GM20000 (cell line): ENCODE measurements around the gene TIGD7.

Source experiments
- DNase-seq: peaks from one replicate; pipeline ENCODE4 v3.0.0; 2012; ENCODE audit warnings: low spot score
- TF ChIP-seq, protein P1 (sequence below): IDR thresholded peaks from 2 replicates; pipeline ENCODE4 v1.5.1; 2012; ENCODE audit warnings: mild to moderate bottlenecking, control low read depth; ENCODE audit errors: extremely low read depth, missing control alignments

Gene TIGD7

DNA sequence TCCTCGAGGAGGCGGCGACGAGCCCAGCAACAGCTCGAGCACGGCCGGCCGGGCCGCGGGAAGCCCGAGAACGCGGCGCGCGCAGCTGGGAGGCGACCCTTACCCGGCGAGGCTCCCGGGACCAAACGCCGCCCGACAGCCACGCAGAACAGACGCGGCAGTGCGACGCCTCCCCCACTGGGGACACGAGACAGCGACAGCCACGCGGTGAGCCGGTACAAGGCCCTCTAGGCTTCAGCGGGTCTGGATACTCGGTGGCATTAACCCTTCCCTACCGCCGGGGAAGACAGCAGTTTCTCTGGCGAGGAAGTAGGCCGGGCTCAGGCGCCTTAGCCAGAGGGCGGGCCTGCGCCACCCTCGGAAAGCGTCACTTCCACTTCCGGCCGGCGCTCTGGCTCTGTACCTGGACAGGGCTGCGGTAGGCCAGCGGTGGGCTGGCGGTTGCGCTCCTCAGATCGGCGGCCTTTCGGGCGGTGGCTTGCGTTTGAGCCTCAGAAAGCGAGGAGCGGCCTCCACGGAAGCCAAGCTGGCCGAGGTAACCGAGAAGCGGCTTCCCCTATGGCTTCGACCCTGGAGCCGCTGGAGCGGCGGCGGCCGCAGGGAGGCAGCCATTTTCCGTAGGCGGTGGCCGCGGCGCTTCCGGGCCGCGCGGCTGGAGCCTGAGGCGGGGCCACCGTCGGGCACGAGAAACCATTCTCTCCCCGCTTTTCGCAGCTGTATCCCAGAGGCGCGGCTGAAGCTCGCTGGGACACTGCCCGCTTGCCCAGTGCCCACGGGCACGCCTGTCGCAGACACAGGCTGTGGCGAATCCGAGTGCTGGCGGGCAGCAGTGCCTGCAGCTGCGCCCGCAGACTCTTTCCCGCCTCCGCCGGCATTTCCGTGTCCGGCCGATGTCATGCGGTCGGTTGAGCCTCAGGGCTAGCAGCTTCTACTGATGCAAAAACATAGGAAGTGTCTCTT is at the start of gene TIGD7, which contains the start of gene ZNF75A:
Gene TIGD7, minus strand, starts transcription at position 322 of the 960 bp plus-strand sequence. CDS start 4,816 bp downstream, outside the sequence.
Gene ZNF75A, plus strand, starts transcription at position 389 of the 960 bp plus-strand sequence. CDS start 2,932 bp downstream, outside the sequence.
- DNase-seq: peak; percentile 94
- TF ChIP-seq, protein P1, sequence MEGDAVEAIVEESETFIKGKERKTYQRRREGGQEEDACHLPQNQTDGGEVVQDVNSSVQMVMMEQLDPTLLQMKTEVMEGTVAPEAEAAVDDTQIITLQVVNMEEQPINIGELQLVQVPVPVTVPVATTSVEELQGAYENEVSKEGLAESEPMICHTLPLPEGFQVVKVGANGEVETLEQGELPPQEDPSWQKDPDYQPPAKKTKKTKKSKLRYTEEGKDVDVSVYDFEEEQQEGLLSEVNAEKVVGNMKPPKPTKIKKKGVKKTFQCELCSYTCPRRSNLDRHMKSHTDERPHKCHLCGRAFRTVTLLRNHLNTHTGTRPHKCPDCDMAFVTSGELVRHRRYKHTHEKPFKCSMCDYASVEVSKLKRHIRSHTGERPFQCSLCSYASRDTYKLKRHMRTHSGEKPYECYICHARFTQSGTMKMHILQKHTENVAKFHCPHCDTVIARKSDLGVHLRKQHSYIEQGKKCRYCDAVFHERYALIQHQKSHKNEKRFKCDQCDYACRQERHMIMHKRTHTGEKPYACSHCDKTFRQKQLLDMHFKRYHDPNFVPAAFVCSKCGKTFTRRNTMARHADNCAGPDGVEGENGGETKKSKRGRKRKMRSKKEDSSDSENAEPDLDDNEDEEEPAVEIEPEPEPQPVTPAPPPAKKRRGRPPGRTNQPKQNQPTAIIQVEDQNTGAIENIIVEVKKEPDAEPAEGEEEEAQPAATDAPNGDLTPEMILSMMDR: no peak

DNA sequence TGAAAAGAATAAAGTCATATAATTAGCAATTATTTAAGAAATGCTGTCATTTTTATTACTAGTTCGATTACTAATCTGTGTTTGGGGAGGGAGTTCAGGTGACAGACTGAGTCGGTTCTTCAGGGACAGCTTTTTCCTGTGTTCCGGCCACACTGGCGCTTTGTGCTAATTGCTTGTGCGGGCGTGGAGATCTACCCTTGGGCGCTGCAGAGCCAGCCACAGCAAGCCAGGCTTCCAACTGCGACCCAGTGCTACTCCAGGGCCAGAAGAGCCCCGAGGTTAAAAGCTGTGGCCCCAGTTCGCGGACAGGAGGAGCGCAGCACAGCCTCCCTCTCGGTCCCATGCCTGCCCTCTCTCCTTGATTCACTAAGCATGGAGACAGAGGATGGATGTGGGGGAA is 43.9 kb upstream of the TIGD7 start:
- TF ChIP-seq, protein P1: no peak
- DNase-seq: no peak

DNA sequence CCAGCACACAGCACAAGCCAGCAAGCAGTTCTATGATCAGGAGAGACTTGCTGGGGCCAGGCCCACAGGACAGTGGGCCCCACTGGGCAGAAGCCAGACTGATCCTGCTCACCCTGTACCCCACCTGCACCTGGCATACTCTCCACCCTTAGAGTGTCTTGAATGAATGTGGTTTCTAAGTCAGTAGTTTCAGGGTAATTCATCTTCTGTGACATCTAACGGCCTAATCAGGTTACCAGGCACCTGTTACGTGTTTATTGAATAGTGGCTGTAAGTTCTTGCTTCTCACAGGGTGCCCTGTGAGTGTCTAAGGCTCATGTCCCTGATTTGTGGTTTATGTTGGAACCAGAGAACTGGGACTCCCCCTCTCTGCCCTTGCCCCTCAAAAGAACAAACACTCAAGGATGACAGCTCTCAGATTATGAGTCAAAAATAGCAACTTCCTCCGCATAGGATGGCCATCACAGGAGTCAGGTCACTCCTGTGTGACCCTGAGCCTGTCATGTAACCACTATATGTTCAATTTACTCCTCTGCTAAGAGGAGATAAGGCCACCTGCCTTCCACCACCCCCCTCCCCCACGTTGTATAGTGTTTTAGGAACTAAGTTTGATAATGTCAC is 43.4 kb upstream of the TIGD7 start:
- TF ChIP-seq, protein P1: no peak
- DNase-seq: no peak

- no peak for DNase-seq
- TF ChIP-seq, protein P1: no peak
Measured at GRCh38 chr16:3347586-3347985, 42.4 kb upstream of the TIGD7 start.

GRCh38 chr16:3346041-3346440 is 40.8 kb upstream of the TIGD7 start:
- TF ChIP-seq, protein P1: no peak
- no peak for DNase-seq

DNA sequence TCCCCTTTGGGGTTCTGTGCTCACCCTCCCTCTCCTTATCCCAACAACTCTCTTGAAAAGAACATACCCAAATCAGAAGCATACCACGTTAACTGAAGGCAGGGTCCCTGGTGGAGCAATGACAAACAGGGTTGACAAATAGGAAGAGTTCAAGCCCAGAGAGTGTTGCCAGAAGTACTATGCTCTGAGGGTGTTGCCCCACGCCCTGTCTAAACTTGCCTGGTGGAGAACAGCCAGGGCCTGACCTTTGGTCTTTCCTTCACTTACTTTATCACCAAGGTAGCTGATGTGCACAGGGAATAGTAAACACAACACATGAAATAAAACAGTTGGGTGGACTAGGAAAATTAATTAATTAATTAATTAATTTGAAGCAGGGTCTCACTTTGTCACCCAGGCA is 23.4 kb upstream of the TIGD7 start:
- no peak for DNase-seq
- TF ChIP-seq, protein P1: no peak

DNA sequence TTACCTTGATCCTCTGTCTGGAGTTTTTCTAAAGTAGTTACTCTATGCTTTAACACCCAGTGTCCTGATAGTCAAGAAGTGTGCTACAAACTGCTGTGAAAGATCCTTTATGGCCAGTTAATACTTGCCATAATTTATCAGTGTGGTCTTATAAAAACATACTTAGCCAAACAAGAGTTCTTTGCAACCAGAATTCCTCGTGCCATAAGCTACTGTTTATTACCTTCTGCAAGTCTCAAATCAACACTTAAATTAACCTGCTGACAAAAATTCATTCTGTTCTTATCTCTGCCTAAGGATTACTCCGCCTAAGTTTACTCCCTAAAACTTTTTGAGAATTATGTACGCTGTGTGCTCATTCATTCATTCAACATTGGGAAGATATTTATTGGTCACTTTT is 22.9 kb upstream of the TIGD7 start:
- DNase-seq: no peak
- TF ChIP-seq, protein P1: no peak
